GM23338 (cell line): ENCODE data around the gene PSG7.
"Not testable (repeated sequence)": the region's sequence is repeated elsewhere in the genome, so short reads cannot be mapped to it uniquely, and the experiment has no call there.

ENCODE experiments used
- CREB1 ChIP-seq: fragments of 250-450 bp; sonication (Bioruptor Pico); IDR thresholded peaks from 2 replicates; pipeline ENCODE4 v1.5.0; 2020; ENCODE audit warnings: low read depth, mild to moderate bottlenecking, moderate library complexity
- CTCF ChIP-seq, 2 experiments: fragments of 200-600 bp in 1 of 2; sonication (generic) in 1 of 2; conservative IDR thresholded peaks; 2 replicates each; pipeline versions ENCODE4 v1.5.1 to v1.6.1; 2016 to 2017; ENCODE audit warnings: antibody characterized with exemption in 2 of 2, low read depth in 2 of 2, mild to moderate bottlenecking in 2 of 2, moderate library complexity in 1 of 2
- ETS1 ChIP-seq: IDR thresholded peaks from 2 replicates; pipeline ENCODE4 v1.6.1; 2016; ENCODE audit warnings: antibody characterized with exemption
- EZH2 ChIP-seq: fragments of 200-600 bp; sonication (generic); IDR thresholded peaks from one replicate; pipeline ENCODE4 v1.8.0; 2017; ENCODE audit warnings: antibody characterized with exemption, mild to moderate bottlenecking, low read depth; ENCODE audit not compliant: unreplicated experiment
- EZH2phosphoT487 ChIP-seq: fragments of 200-600 bp; sonication (generic); IDR thresholded peaks from one replicate; pipeline ENCODE4 v1.8.1; 2018; ENCODE audit warnings: antibody characterized with exemption; ENCODE audit not compliant: unreplicated experiment
- JUNB ChIP-seq: IDR thresholded peaks from one replicate; pipeline ENCODE4 v1.6.1; 2016; ENCODE audit warnings: antibody characterized with exemption; ENCODE audit not compliant: unreplicated experiment
- NANOG ChIP-seq: IDR thresholded peaks from 2 replicates; pipeline ENCODE4 v1.6.1; 2016; ENCODE audit warnings: antibody characterized with exemption, borderline replicate concordance
- POLR2AphosphoS5 ChIP-seq: IDR thresholded peaks from 2 replicates; pipeline ENCODE4 v1.6.1; 2016; ENCODE audit warnings: antibody characterized with exemption, low read depth
- REST ChIP-seq: IDR thresholded peaks from one replicate; pipeline ENCODE4 v1.6.1; 2018; ENCODE audit warnings: antibody characterized with exemption; ENCODE audit not compliant: unreplicated experiment
- STAT1 ChIP-seq: IDR thresholded peaks from one replicate; pipeline ENCODE4 v1.6.1; 2016; ENCODE audit warnings: antibody characterized with exemption; ENCODE audit not compliant: unreplicated experiment
- ZNF114 ChIP-seq: fragments of 250-450 bp; sonication (Bioruptor Pico); IDR thresholded peaks from 2 replicates; pipeline ENCODE4 v1.5.0; 2020; ENCODE audit warnings: mild to moderate bottlenecking, moderate library complexity
- ZNF331 ChIP-seq: fragments of 250-450 bp; sonication (Bioruptor Pico); IDR thresholded peaks from 2 replicates; pipeline ENCODE4 v1.5.0; 2020; ENCODE audit warnings: low read depth, mild to moderate bottlenecking, moderate library complexity

GRCh38 chr19:42912941-42913340 lies 24.1 kb downstream of the PSG7 start:
- TF ChIP-seq POLR2AphosphoS5; REST; CTCF (conservative IDR thresholded peaks at IDR 0.05; ENCODE audit: low read depth in 2 of 2); ZNF331 (CRISPR knock-in tag); EZH2; JUNB; EZH2phosphoT487; CREB1 (CRISPR knock-in tag); NANOG; ETS1; ZNF114; STAT1: not testable (repeated sequence)
